ENCODE measurements around the gene LENEP.

The LENEP gene

DNA sequence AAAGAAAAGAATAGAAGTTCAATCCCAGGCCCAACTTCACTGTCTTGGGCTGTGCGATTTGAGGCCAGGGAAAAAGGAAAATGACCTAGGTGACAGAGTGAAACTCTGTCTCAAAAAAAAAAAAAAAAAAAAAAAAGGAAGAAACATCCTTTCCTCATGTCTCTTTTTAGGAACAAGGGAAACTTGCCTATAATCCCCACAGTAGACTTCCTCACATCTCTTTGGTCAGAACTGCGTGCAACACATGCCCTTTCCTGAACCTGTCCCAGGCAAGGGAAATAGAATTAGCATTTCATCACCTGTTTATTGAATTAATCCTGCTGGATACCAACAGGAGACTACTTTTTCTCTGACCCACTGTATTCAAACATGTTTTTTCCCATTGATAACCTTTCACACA lies 42.5 kb downstream of the LENEP start:
- DNase-seq: no peak
- no peaks in the 10 kb centered on the region for H3K79me2 ChIP-seq (ENCODE audit: insufficient read depth, low read length)
- no peak overlapping the region for H3K27ac ChIP-seq (ENCODE audit: low read length)
- no peaks in the 10 kb centered on the region for H3K9me3 ChIP-seq (ENCODE audit: insufficient read depth, low read length, severe bottlenecking)
- peaks cover 7% of the 10 kb centered on the region; the same call in 1 of the 2 replicates for H4K20me1 ChIP-seq (ENCODE audit: insufficient read depth, low read length)
- no peak for ATAC-seq (ENCODE audit: insufficient read depth, low read depth)
- no peak overlapping the region for H3K4me2 ChIP-seq (ENCODE audit: insufficient read depth, low read length)
- no peak overlapping the region for H2AFZ ChIP-seq (ENCODE audit: low read depth, low read length)
- no peaks in the 10 kb centered on the region for H3K4me1 ChIP-seq (ENCODE audit: insufficient read depth, low read length)
- no peak overlapping the region for H3K9ac ChIP-seq (ENCODE audit: low read depth, low read length)
- H3K36me3 ChIP-seq (ENCODE audit: insufficient read depth, low read length): no peaks in the 10 kb centered on the region
- H3K4me3 ChIP-seq (ENCODE audit: low read depth in 1 of 2, low read length in 2 of 2): no peak overlapping the region
- peaks cover 29% of the 10 kb centered on the region for H3K27me3 ChIP-seq (ENCODE audit: insufficient read depth, low read length, poor library complexity)
- TF ChIP-seq EZH2 (IDR thresholded peaks at IDR 0.05; ENCODE audit: borderline replicate concordance, low read depth, low read length, severe bottlenecking) (no peak), CTCF (IDR thresholded peaks at IDR 0.05; ENCODE audit: borderline replicate concordance, extremely low read depth, low read length, poor library complexity, severe bottlenecking) (no peak)

- H3K27me3 ChIP-seq (ENCODE audit: insufficient read depth, low read length, poor library complexity): peaks cover 36% of the 10 kb centered on the region
- H4K20me1 ChIP-seq (ENCODE audit: insufficient read depth, low read length): peaks cover 5% of the 10 kb centered on the region; the same call in 1 of the 2 replicates
- no peak overlapping the region for H3K4me3 ChIP-seq (ENCODE audit: low read depth in 1 of 2, low read length in 2 of 2)
- no peaks in the 10 kb centered on the region for H3K9me3 ChIP-seq (ENCODE audit: insufficient read depth, low read length, severe bottlenecking)
- H3K9ac ChIP-seq (ENCODE audit: low read depth, low read length): no peak overlapping the region
- H3K79me2 ChIP-seq (ENCODE audit: insufficient read depth, low read length): no peaks in the 10 kb centered on the region
- no peak overlapping the region for H2AFZ ChIP-seq (ENCODE audit: low read depth, low read length)
- no peak overlapping the region for H3K27ac ChIP-seq (ENCODE audit: low read length)
- no peaks in the 10 kb centered on the region for H3K36me3 ChIP-seq (ENCODE audit: insufficient read depth, low read length)
- no peak overlapping the region for H3K4me2 ChIP-seq (ENCODE audit: insufficient read depth, low read length)
- no peaks in the 10 kb centered on the region for H3K4me1 ChIP-seq (ENCODE audit: insufficient read depth, low read length)
- no peak for DNase-seq
- no peak for ATAC-seq (ENCODE audit: insufficient read depth, low read depth)
- TF ChIP-seq EZH2 (IDR thresholded peaks at IDR 0.05; ENCODE audit: borderline replicate concordance, low read depth, low read length, severe bottlenecking): no peak
- TF ChIP-seq CTCF (IDR thresholded peaks at IDR 0.05; ENCODE audit: borderline replicate concordance, extremely low read depth, low read length, poor library complexity, severe bottlenecking): no peak
These were observed 43.7 kb downstream of the LENEP start for GRCh38 chr1:155037043-155037442.

GRCh38 chr1:155037851-155038441 lies 44.6 kb downstream of the LENEP start:
- H3K27ac ChIP-seq (ENCODE audit: low read length): no peak overlapping the region
- H3K9ac ChIP-seq (ENCODE audit: low read depth, low read length): no peak overlapping the region
- H3K27me3 ChIP-seq (ENCODE audit: insufficient read depth, low read length, poor library complexity): peaks cover 39% of the 10 kb centered on the region
- no peak overlapping the region for H3K4me2 ChIP-seq (ENCODE audit: insufficient read depth, low read length)
- H4K20me1 ChIP-seq (ENCODE audit: insufficient read depth, low read length): peaks cover 5% of the 10 kb centered on the region; the same call in 1 of the 2 replicates
- TF ChIP-seq EZH2 (IDR thresholded peaks at IDR 0.05; ENCODE audit: borderline replicate concordance, low read depth, low read length, severe bottlenecking): no peak
- no peak for TF ChIP-seq CTCF (IDR thresholded peaks at IDR 0.05; ENCODE audit: borderline replicate concordance, extremely low read depth, low read length, poor library complexity, severe bottlenecking)
- H2AFZ ChIP-seq (ENCODE audit: low read depth, low read length): no peak overlapping the region
- H3K79me2 ChIP-seq (ENCODE audit: insufficient read depth, low read length): no peaks in the 10 kb centered on the region
- DNase-seq (no peak), ATAC-seq (ENCODE audit: insufficient read depth, low read depth) (no peak)
- H3K4me1 ChIP-seq (ENCODE audit: insufficient read depth, low read length): no peaks in the 10 kb centered on the region
- H3K4me3 ChIP-seq (ENCODE audit: low read depth in 1 of 2, low read length in 2 of 2): no peak overlapping the region
- no peaks in the 10 kb centered on the region for H3K9me3 ChIP-seq (ENCODE audit: insufficient read depth, low read length, severe bottlenecking)
- H3K36me3 ChIP-seq (ENCODE audit: insufficient read depth, low read length): no peaks in the 10 kb centered on the region

Measured in DND-41 (cell line).